GM11168 (cell line): ENCODE data around the gene DAZ1.
"Not testable (repeated sequence)": the region's sequence is repeated elsewhere in the genome, so short reads cannot be mapped to it uniquely, and the experiment has no call there.

Experiments used
- in situ Hi-C: fragments of 300-500 bp; cut with MboI; formaldehyde crosslinking; loops from one replicate; pipeline ENCODE4 v1.12.0; 2022; ENCODE audit warnings: low sequenced_read_pairs; ENCODE audit not compliant: unreplicated experiment

DAZ1 gene

GRCh38 chrY:23198908-23199307 is at the start of gene DAZ1:
Gene DAZ1, minus strand, starts transcription at chrY:23199008. Its CDS starts 208 bp downstream, at chrY:23198800.
- in situ Hi-C loops, result not testable (repeated sequence)

GRCh38 chrY:23219233-23219632 is 20.4 kb upstream of the DAZ1 start, which contains the start of gene DAZ2:
Gene DAZ2, plus strand, starts transcription at chrY:23219533. Its CDS starts 208 bp downstream, at chrY:23219741.
- in situ Hi-C loops, result not testable (repeated sequence)

DNA sequence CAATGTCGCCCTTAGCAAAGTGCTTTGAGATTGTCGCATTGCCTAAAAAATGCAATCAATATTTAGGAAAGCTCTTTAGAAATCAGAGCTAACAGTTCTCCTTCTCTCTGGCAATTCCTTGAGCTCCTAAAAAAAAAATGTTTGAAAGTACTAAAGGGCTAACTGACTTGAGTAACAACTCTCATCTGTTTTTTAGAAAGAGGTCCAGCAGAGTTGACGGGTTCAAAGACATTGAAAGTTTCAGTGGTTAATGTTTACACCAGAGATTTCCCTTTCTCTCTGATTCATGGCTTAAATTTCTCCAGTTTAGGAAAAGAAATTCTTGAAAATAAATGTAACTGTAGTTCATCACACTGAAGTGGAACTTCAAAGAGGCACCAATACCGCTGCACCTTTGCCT is 11.9 kb upstream of the DAZ1 start:
- in situ Hi-C loops, result not testable (repeated sequence)

- in situ Hi-C loops, result not testable (repeated sequence)
Observed at GRCh38 chrY:23209802-23210495, 11.1 kb upstream of the DAZ1 start.

- in situ Hi-C loops, result not testable (repeated sequence)
Observed at GRCh38 chrY:23207455-23207854, 8.6 kb upstream of the DAZ1 start.
